ENCODE data around the gene PTDSS2. TPM values are rescaled to one million over a fixed set of nuclear protein-coding genes. Genes with fewer than 3 reads are reported as not detected.

Gene PTDSS2
- total RNA-seq, 1 donor from 2014 or later = 55.3 TPM

DNA sequence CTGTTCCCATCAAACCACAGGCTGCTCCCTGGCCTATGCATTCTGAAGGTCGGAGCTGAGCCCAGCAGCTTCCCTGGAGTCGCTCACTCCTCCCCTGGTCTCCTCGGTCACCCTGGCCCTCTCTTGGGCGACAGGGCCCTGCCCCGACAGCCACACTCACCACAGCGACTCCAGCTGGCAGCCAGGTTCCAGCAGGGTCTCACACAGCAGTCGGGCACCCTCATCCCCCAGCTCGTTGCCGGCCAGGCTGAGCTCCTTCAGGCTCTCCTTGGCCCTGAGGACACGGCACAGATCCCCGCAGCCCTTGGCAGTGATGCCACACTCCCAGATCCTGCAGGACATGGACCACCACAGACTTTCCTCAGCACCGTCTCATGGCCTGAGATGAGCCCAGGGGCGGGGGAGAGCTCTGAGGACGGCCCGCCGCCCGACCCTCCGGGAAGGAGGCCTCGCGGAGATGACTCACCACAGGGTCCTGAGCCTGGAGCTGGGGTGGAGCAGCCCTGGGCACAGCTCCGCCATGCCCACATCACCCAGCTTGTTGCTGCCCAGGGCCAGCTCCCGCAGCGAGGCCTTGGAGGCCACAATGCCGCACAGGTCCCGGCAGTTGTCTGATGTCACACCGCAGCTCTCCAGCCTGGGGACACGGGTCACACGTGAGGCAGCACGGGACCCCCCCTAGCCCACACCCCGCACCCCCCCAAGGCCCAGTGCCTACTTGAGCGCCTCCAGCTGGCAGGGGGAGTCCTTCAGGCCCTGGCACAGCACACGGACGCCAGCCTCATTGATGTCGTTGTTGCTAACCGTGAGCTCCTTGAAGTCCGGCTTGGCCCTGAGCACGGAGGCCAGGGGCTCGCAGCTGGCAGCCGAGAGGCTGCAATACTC, 48.5 kb downstream of the PTDSS2 start:
- no peaks in the 10 kb centered on the region for H3K9me3 Mint-ChIP-seq (ENCODE audit: unreplicated experiment)
- no peak for DNase-seq (ENCODE audit: extremely low spot score, unreplicated experiment)
- TF ChIP-seq, protein P1, sequence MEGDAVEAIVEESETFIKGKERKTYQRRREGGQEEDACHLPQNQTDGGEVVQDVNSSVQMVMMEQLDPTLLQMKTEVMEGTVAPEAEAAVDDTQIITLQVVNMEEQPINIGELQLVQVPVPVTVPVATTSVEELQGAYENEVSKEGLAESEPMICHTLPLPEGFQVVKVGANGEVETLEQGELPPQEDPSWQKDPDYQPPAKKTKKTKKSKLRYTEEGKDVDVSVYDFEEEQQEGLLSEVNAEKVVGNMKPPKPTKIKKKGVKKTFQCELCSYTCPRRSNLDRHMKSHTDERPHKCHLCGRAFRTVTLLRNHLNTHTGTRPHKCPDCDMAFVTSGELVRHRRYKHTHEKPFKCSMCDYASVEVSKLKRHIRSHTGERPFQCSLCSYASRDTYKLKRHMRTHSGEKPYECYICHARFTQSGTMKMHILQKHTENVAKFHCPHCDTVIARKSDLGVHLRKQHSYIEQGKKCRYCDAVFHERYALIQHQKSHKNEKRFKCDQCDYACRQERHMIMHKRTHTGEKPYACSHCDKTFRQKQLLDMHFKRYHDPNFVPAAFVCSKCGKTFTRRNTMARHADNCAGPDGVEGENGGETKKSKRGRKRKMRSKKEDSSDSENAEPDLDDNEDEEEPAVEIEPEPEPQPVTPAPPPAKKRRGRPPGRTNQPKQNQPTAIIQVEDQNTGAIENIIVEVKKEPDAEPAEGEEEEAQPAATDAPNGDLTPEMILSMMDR (IDR thresholded peaks at IDR 0.05) = no peak
- H3K27me3 Mint-ChIP-seq (ENCODE audit: unreplicated experiment) = no peaks in the 10 kb centered on the region
- H3K4me1 Mint-ChIP-seq (ENCODE audit: unreplicated experiment) = no peaks in the 10 kb centered on the region
- peaks cover 41% of the 10 kb centered on the region for H3K36me3 Mint-ChIP-seq (ENCODE audit: unreplicated experiment)
- no peak overlapping the region for H3K27ac Mint-ChIP-seq (ENCODE audit: unreplicated experiment)
- H3K4me3 Mint-ChIP-seq (ENCODE audit: unreplicated experiment) = no peak overlapping the region

DNA sequence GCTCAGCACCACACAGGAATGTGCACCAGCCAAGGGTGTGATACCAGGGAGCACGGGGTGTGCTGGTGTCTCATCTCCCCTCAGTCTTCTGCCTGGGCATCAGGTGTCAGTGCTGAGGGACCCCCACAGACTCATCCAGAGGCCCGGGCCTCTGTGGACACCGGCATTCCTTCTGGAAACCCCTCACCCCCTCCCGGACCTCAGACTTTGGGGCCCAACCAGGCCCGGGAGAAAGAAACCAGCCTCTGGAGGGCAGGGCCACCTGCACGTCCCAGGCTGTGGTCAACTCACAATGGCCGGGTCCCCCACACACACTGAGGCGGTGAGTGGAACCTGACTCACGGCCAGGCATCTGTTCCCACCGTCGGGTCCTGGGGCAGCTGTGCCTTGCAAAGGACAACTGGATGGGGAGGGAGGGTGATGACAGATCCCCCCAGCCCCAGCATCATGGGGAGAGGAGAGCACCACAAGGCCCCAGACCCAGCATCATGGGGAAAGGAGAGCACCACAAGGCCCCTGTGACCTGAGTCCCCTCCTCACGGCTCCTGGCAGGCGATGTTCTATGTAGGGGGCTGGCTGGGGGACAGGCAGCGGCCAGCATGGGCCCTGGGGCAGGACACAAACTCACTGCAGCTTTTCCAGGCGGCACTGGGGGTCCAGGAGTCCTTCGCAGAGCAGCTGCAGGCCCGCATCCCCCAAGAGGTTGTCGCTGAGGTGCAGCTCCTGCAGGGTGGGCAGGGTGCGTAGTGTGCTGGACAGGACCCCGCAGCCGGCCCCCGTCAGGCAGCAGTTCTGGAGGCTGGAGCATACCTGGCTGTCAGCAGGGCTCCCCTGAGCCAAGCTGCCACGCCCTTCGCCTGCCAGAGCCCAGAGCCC, 49.4 kb downstream of the PTDSS2 start:
- DNase-seq (ENCODE audit: extremely low spot score, unreplicated experiment) = no peak
- H3K4me1 Mint-ChIP-seq (ENCODE audit: unreplicated experiment) = no peaks in the 10 kb centered on the region
- peaks cover 39% of the 10 kb centered on the region for H3K36me3 Mint-ChIP-seq (ENCODE audit: unreplicated experiment)
- no peak overlapping the region for H3K27ac Mint-ChIP-seq (ENCODE audit: unreplicated experiment)
- H3K4me3 Mint-ChIP-seq (ENCODE audit: unreplicated experiment) = no peak overlapping the region
- TF ChIP-seq, protein P1 (IDR thresholded peaks at IDR 0.05) = no peak
- no peaks in the 10 kb centered on the region for H3K9me3 Mint-ChIP-seq (ENCODE audit: unreplicated experiment)
- no peaks in the 10 kb centered on the region for H3K27me3 Mint-ChIP-seq (ENCODE audit: unreplicated experiment)

DNA sequence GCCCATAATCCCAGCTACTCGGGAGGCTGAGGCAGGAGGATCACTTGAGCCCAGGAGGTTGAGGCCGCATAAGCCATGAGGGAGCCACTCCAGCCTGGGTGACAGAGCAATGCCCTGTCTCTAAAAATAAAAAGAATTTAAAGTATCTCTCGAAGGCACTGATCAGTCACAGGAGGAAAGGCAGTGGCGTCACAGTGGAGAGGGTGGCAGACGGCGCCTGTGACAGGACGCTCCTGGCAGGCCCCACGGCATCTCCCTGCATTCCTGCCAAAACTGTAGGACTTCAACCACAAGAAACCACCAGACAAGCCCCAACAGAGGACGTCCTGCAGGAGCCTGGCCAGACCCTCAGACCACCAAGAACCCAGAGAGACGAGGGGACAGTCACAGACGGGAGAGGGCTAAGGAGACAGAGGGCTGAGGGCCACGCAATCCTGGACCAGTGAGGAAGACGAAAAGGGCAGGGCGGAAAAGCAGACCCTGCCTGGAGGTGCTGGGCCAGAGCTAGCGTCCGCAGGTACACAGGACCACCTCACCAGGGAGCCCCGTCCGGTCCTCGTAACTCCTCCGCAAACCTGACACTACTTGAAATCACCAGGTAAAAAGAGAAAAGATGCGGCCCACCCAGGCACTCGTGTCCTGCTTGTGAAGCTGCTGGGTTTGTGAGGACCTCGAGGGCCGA, 51.1 kb downstream of the PTDSS2 start:
- Mint-ChIP-seq H3K4me3 (ENCODE audit: unreplicated experiment) (no peak overlapping the region), H3K27ac (ENCODE audit: unreplicated experiment) (no peak overlapping the region), H3K36me3 (ENCODE audit: unreplicated experiment) (peaks cover 30% of the 10 kb centered on the region), H3K27me3 (ENCODE audit: unreplicated experiment) (no peaks in the 10 kb centered on the region), H3K9me3 (ENCODE audit: unreplicated experiment) (no peaks in the 10 kb centered on the region), H3K4me1 (ENCODE audit: unreplicated experiment) (peaks cover 14% of the 10 kb centered on the region)
- TF ChIP-seq, protein P1 (IDR thresholded peaks at IDR 0.05) = no peak
- no peak for DNase-seq (ENCODE audit: extremely low spot score, unreplicated experiment)

DNA sequence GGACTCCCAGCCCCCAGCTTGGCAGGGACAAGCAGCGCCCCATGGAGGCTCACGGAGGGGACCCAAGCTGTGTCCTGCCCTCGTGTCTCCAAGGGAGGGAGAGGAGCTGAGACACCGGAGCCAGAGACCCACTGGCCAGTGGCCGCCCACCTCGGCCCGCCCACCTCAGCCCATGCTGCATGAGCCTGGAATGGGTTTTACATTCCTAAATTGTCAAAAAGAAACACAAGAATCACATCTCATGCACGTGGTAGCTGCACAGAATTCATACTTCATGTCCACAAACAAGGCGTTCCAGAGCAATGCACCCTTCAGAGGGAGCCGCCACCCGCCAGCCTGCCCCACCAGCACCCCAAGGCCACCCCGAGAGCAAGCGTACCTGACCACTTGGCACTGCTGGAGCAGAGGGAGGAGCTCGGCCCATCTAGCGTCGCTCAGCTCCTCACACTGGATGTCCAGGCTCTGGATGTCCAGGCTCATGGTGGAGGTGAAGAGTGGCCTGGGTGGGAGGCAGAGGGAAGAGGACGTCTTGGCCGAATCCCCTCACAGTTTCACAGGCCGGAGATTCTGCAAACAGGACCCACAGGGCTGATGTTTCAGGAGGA, 51.7 kb downstream of the PTDSS2 start:
- Mint-ChIP-seq H3K9me3 (ENCODE audit: unreplicated experiment) (no peaks in the 10 kb centered on the region), H3K36me3 (ENCODE audit: unreplicated experiment) (peaks cover 28% of the 10 kb centered on the region), H3K27ac (ENCODE audit: unreplicated experiment) (no peak overlapping the region), H3K4me3 (ENCODE audit: unreplicated experiment) (no peak overlapping the region), H3K4me1 (ENCODE audit: unreplicated experiment) (peaks cover 18% of the 10 kb centered on the region), H3K27me3 (ENCODE audit: unreplicated experiment) (no peaks in the 10 kb centered on the region)
- DNase-seq (ENCODE audit: extremely low spot score, unreplicated experiment) = no peak
- TF ChIP-seq, protein P1 (IDR thresholded peaks at IDR 0.05) = no peak

All from osteocyte (in vitro differentiated cells).